Activated CD8-positive, alpha-beta T cell treated with anti-CD3 and anti-CD28 coated beads, Interleukin-2, amount 10 ng/mL, durations not matched to agents 7 days and 5 days (primary cell): Measurements from ENCODE around the gene HIVEP2. TPM values are rescaled to one million over a fixed set of nuclear protein-coding genes. Genes with fewer than 3 reads are reported as not detected.

ENCODE experiments used
- ATAC-seq: fragments of 150-1000 bp; cut with Tn5 transposase; one replicate; pipeline ENCODE4 v1.10.0; 2021; ENCODE audit warnings: moderate library complexity
- CTCF ChIA-PET: fragments of 350-600 bp; sonication (Branson Sonifier 250); formaldehyde crosslinking; loops from one replicate; lab custom pipeline; 2021; ENCODE audit warnings: antibody characterized with exemption; lab: Charles Lee
- POLR2A ChIA-PET: fragments of 350-600 bp; sonication (Branson Sonifier 250); formaldehyde crosslinking; loops from one replicate; lab custom pipeline; 2021; ENCODE audit warnings: antibody characterized with exemption; lab: Charles Lee
- DNase-seq: peaks from one replicate; pipeline ENCODE4 v3.0.0-alpha.2; 2020
- H3K27ac Mint-ChIP-seq: one replicate; pipeline ENCODE4 v1.8.0; 2021; ENCODE audit warnings: mild to moderate bottlenecking, mixed read lengths
- H3K27me3 Mint-ChIP-seq: one replicate; pipeline ENCODE4 v1.8.0; 2021; ENCODE audit warnings: low read depth, mixed read lengths
- H3K36me3 Mint-ChIP-seq: one replicate; pipeline ENCODE4 v1.8.0; 2021; ENCODE audit warnings: low read depth, mixed read lengths
- H3K4me1 Mint-ChIP-seq: one replicate; pipeline ENCODE4 v1.8.0; 2021; ENCODE audit warnings: low read depth, mixed read lengths
- H3K4me3 Mint-ChIP-seq: one replicate; pipeline ENCODE4 v1.8.0; 2021; ENCODE audit warnings: mild to moderate bottlenecking, mixed read lengths
- H3K9me3 Mint-ChIP-seq: one replicate; pipeline ENCODE4 v1.8.0; 2022; ENCODE audit warnings: mixed read lengths; ENCODE audit not compliant: insufficient read depth
- total RNA-seq, 2 experiments: library from RNA; stranded (reverse); gene quantifications; one replicate each; pipeline ENCODE4 v1.2.3, GENCODE V29; 2021

HIVEP2 gene
- total RNA-seq, 2 experiments from 2014 or later = 22.8 to 23.1 TPM

- Mint-ChIP-seq H3K36me3 (peaks cover 24% of the 10 kb centered on the region), H3K27ac (no peak overlapping the region)
- no peak for ATAC-seq
These were observed 51.9 kb downstream of the HIVEP2 start for GRCh38 chr6:142893088-142893487.

GRCh38 chr6:142892254-142893021, 52.5 kb downstream of the HIVEP2 start:
- Mint-ChIP-seq H3K27ac (no peak overlapping the region), H3K4me3 (no peak overlapping the region)
- POLR2A ChIA-PET = interaction anchor here (0.6 kb wide), 1 partner anchor 551 kb away, joined by 3 read pairs; no protein-coding TSS in a partner anchor

More at GRCh38 chr6:142893088-142893487, 51.9 kb downstream of the HIVEP2 start:
- ChIA-PET POLR2A (interaction anchor here (1.3 kb wide), 1 partner anchor 9 kb away, joined by 5 read pairs; no protein-coding TSS in a partner anchor), CTCF (interaction anchor here (1.1 to 1.3 kb wide), 2 partner anchors 9 to 20 kb away, joined by 3 to 4 read pairs; no protein-coding TSS in a partner anchor)
- Mint-ChIP-seq H3K4me1 (peaks cover 36% of the 10 kb centered on the region), H3K4me3 (no peak overlapping the region), H3K9me3 (no peaks in the 10 kb centered on the region), H3K27me3 (no peaks in the 10 kb centered on the region)
- DNase-seq = no peak

GRCh38 chr6:142891454-142891853, 53.5 kb downstream of the HIVEP2 start:
- no peak overlapping the region for H3K4me3 Mint-ChIP-seq
- peaks cover 53% of the 10 kb centered on the region for H3K4me1 Mint-ChIP-seq
- peaks cover 31% of the 10 kb centered on the region for H3K36me3 Mint-ChIP-seq
- H3K9me3 Mint-ChIP-seq = no peaks in the 10 kb centered on the region
- ATAC-seq (no peak), DNase-seq (no peak)
- H3K27ac Mint-ChIP-seq = no peak overlapping the region
- H3K27me3 Mint-ChIP-seq = no peaks in the 10 kb centered on the region
- POLR2A ChIA-PET = interaction anchor here (0.6 kb wide), 1 partner anchor 552 kb away, joined by 3 read pairs; no protein-coding TSS in a partner anchor
- CTCF ChIA-PET = interaction anchor here (0.8 kb wide), 1 partner anchor 13 kb away, joined by 3 read pairs; no protein-coding TSS in a partner anchor

More at GRCh38 chr6:142892254-142893021, 52.5 kb downstream of the HIVEP2 start:
- Mint-ChIP-seq H3K4me1 (peaks cover 43% of the 10 kb centered on the region), H3K27me3 (no peaks in the 10 kb centered on the region), H3K9me3 (no peaks in the 10 kb centered on the region), H3K36me3 (peaks cover 28% of the 10 kb centered on the region)
- DNase-seq (no peak), ATAC-seq (no peak)
- CTCF ChIA-PET = interaction anchor here (1.1 to 1.3 kb wide), 3 partner anchors 10 to 38 kb away, joined by 3 to 4 read pairs (median 3); no protein-coding TSS in a partner anchor

- no peak for DNase-seq
- Mint-ChIP-seq H3K36me3 (peaks cover 23% of the 10 kb centered on the region), H3K27me3 (no peaks in the 10 kb centered on the region), H3K4me1 (peaks cover 72% of the 10 kb centered on the region), H3K4me3 (no peak overlapping the region), H3K9me3 (no peaks in the 10 kb centered on the region), H3K27ac (peak overlapping the region; percentile 23)
- CTCF ChIA-PET = interaction anchor here (1.2 to 1.9 kb wide), 2 partner anchors 11 to 54 kb away, joined by 4 to 6 read pairs; no protein-coding TSS in a partner anchor
- POLR2A ChIA-PET = interaction anchor here (0.6 to 2.2 kb wide), 4 partner anchors 13 to 55 kb away, joined by 3 to 7 read pairs (median 4); no protein-coding TSS in a partner anchor
- ATAC-seq = no peak
These were observed 56.5 kb downstream of the HIVEP2 start for GRCh38 chr6:142888456-142888855.

GRCh38 chr6:142887517-142887916, 57.5 kb downstream of the HIVEP2 start:
- peak overlapping the region; percentile 27 for H3K4me3 Mint-ChIP-seq
- H3K27me3 Mint-ChIP-seq = no peaks in the 10 kb centered on the region
- ChIA-PET CTCF (no interaction called here), POLR2A (interaction anchor here (1.0 kb wide), 1 partner anchor 39 kb away, joined by 3 read pairs; no protein-coding TSS in a partner anchor)
- DNase-seq (no peak), ATAC-seq (no peak)
- peaks cover 80% of the 10 kb centered on the region for H3K4me1 Mint-ChIP-seq
- H3K36me3 Mint-ChIP-seq = peaks cover 27% of the 10 kb centered on the region
- H3K27ac Mint-ChIP-seq = peak overlapping the region; percentile 75
- H3K9me3 Mint-ChIP-seq = no peaks in the 10 kb centered on the region

- no peak overlapping the region for H3K4me3 Mint-ChIP-seq
- ATAC-seq (peak; percentile 52), DNase-seq (no peak)
- peak overlapping the region; percentile 95 for H3K27ac Mint-ChIP-seq
- CTCF ChIA-PET = interaction anchor here (0.6 to 2.4 kb wide), 19 partner anchors 10 to 194 kb away, joined by 3 to 10 read pairs (median 4); no protein-coding TSS in a partner anchor
- POLR2A ChIA-PET = interaction anchor here (1.0 to 2.5 kb wide), 7 partner anchors 14 to 57 kb away, joined by 3 to 19 read pairs (median 9); no protein-coding TSS in a partner anchor
- no peaks in the 10 kb centered on the region for H3K9me3 Mint-ChIP-seq
- H3K36me3 Mint-ChIP-seq = peaks cover 34% of the 10 kb centered on the region
- no peaks in the 10 kb centered on the region for H3K27me3 Mint-ChIP-seq
- H3K4me1 Mint-ChIP-seq = peaks cover 81% of the 10 kb centered on the region
These were observed 58.4 kb downstream of the HIVEP2 start for GRCh38 chr6:142886431-142887170.

GRCh38 chr6:142885182-142885867, 59.7 kb downstream of the HIVEP2 start:
- POLR2A ChIA-PET = interaction anchor here (0.6 to 2.5 kb wide), 20 partner anchors 12 to 65 kb away, joined by 3 to 19 read pairs (median 5); partner anchors contain the start of gene HIVEP2
- peaks cover 37% of the 10 kb centered on the region for H3K36me3 Mint-ChIP-seq

GRCh38 chr6:142884214-142885035, 60.6 kb downstream of the HIVEP2 start:
- peak overlapping the region; percentile 95 for H3K27ac Mint-ChIP-seq
- H3K9me3 Mint-ChIP-seq = no peaks in the 10 kb centered on the region
- peak overlapping the region; percentile 81 for H3K4me3 Mint-ChIP-seq
- H3K27me3 Mint-ChIP-seq = no peaks in the 10 kb centered on the region
- ATAC-seq (no peak), DNase-seq (no peak)
- H3K4me1 Mint-ChIP-seq = peaks cover 76% of the 10 kb centered on the region
- POLR2A ChIA-PET = interaction anchor here (0.6 to 2.5 kb wide), 14 partner anchors 10 to 64 kb away, joined by 3 to 19 read pairs (median 6); partner anchors contain the start of gene HIVEP2
- H3K36me3 Mint-ChIP-seq = peaks cover 39% of the 10 kb centered on the region
- CTCF ChIA-PET = interaction anchor here (0.7 to 3.1 kb wide), 10 partner anchors 8 to 60 kb away, joined by 3 to 20 read pairs (median 7); no protein-coding TSS in a partner anchor

More at GRCh38 chr6:142885182-142885867, 59.7 kb downstream of the HIVEP2 start:
- peak overlapping the region; percentile 95 for H3K27ac Mint-ChIP-seq
- peak; percentile 58 for DNase-seq
- H3K9me3 Mint-ChIP-seq = no peaks in the 10 kb centered on the region
- ATAC-seq = peak; percentile 83
- CTCF ChIA-PET = interaction anchor here (0.7 to 2.4 kb wide), 22 partner anchors 9 to 193 kb away, joined by 3 to 10 read pairs (median 4); no protein-coding TSS in a partner anchor
- peaks cover 78% of the 10 kb centered on the region for H3K4me1 Mint-ChIP-seq
- no peaks in the 10 kb centered on the region for H3K27me3 Mint-ChIP-seq
- peak overlapping the region; percentile 81 for H3K4me3 Mint-ChIP-seq

GRCh38 chr6:142883011-142883410, 62.0 kb downstream of the HIVEP2 start:
- no peaks in the 10 kb centered on the region for H3K27me3 Mint-ChIP-seq
- CTCF ChIA-PET = interaction anchor here (1.1 to 3.1 kb wide), 13 partner anchors 8 to 190 kb away, joined by 3 to 20 read pairs (median 6); no protein-coding TSS in a partner anchor
- H3K4me3 Mint-ChIP-seq = no peak overlapping the region
- no peaks in the 10 kb centered on the region for H3K9me3 Mint-ChIP-seq
- H3K4me1 Mint-ChIP-seq = peaks cover 65% of the 10 kb centered on the region
- POLR2A ChIA-PET = interaction anchor here (0.8 to 1.7 kb wide), 7 partner anchors 9 to 61 kb away, joined by 3 to 5 read pairs (median 4); no protein-coding TSS in a partner anchor
- no peak for ATAC-seq
- DNase-seq = no peak
- peaks cover 36% of the 10 kb centered on the region for H3K36me3 Mint-ChIP-seq
- no peak overlapping the region for H3K27ac Mint-ChIP-seq
